Stimulated activated CD4-positive, alpha-beta T cell treated with anti-CD3 and anti-CD28 coated beads, TNF-alpha, amount 100 ng/mL, for 48 hours (primary cell): ENCODE results near the gene SYNDIG1.

Experiments used
- DNase-seq, 3 donors: peaks; one replicate each; pipeline ENCODE4 v3.0.0-alpha.2; 2020; ENCODE audit warnings: low read depth in 3 of 3

Gene SYNDIG1

DNA sequence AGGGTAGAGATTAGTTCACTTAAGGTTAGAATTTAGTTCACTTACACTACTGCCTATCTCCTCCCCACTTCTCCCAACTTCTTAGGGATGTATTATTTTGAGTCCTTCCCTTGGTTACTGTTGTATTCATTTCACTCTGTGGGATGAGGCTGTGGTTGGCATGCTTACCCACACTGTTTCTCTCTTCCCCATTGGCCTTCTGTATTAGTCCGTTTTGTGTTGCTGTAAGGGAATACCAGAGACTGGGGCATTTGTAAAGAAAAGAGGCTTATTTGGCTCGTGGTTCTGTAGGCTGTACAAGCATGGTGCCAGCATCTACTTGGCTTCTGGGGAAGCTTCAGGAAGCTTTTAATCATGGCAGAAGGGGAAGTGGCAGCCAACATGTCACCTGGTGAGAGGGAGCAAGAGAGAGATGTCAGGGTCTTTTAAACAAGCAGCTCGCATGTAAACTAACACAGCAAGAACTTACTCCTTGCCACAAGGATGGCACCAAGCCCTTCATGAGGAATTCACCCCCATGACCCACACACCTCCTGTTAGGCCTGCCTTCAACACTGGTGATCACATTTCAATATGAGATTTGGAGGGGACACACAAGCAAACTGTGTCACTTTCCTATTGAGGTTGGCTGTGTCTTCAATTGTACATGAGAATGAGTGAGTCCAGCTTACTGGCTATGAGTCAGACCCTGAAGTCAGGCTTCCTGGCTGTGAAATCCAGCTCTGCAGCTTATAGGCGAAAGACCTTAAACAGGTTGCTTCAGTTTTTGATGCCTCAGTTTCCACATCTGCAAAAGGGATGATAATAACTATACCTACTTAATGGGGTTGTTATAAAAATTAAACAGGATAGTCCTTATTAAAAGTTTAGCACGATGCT is 53.3 kb downstream of the SYNDIG1 start:
- DNase-seq: no peak

DNA sequence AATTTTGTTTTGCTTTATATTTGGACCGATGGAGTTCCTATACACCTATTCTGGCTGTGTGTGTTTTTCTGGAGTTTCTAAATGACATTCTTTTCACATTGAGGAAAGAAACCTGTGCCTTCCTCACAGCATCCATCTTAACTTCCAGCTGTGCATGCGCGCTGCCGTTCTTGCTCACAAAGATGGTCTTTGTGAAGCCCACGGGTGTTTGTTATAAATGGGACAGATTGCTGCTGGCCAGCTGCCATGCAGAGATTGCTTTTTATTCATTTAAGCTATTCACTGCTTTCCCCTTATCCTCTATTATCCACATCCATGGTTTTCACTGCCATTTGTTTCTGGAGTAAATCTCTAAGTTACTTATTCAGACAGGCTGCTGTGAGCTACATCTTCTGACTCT is 54.2 kb downstream of the SYNDIG1 start:
- DNase-seq: no peak

DNA sequence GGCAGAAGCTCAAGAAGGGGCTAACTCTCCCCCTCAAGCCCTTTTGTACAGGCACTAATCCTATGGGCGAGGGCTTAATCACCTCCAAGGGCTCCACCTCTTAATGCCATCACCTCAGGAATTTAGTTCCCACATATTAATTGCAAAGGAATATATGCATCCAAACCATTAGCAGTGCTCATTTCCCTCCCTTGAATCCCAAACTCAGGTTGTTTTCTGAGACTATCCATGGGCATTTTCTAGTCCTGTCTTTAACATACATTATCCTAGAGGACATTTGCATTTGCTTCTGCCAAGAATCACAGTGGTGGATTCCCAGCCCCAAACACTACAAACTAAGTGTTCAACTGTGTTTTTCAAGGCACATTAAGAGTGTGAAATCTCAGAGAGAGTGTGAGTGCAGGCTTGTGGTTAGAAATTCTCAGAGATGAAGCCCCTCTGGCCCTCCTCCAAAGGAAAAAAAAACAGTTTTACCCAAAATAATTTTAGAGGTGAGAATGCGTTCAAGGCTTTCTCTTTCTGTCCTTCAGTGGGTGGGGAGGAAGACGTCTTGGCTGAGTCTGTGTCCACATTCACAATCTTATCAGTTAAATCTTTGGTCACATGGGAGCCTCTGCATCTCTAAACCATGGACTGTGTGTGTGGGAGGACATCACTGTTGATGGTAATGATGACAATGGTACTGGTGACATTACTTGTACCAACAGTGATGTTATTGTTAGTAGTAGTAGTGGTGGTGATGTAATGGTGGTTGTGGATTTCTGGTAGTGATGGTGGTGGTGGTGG is 59.3 kb downstream of the SYNDIG1 start:
- DNase-seq: no peak

DNA sequence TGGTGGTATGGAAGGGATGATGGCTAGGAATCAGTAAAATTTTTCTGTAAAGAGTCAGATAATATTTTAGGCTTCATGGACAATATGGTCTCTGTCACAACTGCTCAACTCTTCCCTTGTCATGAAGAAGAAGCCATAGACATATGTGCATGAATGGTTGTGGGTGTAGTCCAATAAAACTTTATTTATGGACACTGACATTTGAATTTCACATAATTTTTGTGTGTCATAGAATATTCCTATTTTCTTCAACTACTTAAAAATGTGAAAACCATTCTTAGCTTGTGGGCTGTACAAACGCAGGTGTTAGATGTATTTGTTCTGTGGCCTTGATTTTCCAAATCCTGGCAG is 59.9 kb downstream of the SYNDIG1 start:
- DNase-seq: no peak

DNA sequence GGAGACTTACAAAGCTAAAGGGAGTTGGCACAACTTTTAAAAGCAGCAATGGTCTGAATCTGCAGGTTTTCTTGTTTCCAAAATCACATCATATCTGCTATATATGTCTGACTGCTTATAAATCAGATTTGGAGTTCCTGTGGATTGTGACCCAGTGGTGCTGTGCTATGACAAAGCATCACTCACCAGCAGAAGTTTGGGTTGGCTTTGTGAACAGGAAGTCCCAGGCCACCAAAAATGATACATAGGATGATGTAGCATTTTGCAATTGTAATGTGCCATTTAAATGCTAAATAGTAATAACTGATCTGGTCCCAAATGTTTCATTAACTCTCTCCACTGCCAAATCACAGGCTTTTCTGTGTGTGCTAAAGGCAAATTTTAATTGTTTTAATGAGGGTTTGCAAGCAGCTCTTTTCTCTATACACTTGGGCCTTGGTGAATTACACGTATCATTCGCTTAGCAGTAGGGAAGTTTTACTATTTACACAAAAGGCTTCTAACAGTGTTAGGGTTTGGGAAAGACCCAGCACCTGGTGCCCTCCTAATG is 60.8 kb downstream of the SYNDIG1 start:
- DNase-seq: no peak

DNA sequence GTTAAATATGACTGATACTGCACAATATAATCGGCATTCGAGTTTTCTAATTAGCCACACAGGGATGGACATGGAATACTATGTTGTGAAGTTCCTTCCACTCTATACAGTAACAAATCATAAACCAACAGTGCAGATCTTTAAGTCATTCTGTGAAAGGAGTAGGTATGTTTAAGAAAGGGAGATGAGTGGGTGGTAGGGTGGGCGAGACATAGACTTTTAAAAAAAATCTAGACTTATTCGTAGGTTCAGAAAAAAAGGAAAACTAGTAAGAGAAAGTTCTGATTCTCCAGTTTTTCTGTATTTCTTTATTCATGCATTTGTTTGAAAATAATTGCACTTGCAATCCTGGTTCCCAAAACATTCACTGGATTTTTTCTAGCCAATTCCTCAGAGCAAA is 61.8 kb downstream of the SYNDIG1 start:
- DNase-seq: no peak

DNA sequence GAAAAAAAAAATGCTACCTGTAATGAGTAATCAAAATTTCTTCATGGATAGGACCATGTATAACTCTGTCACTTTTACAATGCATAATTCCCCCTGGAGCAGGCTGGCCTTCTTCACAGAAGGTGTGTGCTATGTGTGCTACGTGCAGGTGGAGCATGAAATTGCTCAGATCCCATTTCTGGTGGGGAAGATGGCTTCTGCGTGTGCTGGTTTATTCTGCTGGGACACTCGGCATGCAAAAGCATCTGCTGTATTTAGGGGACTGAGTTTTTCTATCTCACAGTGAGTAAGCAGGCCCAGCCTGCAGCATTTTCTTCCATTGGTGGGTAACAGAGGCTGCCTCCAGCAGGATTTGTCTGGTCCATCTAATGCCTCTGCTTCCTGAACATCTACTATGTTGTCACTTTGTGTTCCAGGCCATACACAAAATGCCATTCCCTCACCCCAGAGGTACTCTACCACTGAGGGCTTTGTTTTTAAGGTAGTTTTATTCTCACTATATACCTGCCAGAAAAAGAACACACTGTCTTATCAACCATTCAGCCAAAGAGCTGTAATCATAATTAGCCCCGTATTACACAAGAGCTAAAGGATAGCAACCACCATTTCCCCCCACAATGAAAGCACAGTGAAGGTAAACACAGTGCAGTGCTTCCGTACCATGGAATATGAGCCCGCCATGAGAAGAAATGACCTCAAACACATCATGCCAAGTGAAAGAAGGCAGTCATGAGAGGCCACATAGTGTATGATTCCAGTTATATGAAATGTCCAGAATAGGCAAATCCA is 62.4 kb downstream of the SYNDIG1 start:
- no peak for DNase-seq

DNA sequence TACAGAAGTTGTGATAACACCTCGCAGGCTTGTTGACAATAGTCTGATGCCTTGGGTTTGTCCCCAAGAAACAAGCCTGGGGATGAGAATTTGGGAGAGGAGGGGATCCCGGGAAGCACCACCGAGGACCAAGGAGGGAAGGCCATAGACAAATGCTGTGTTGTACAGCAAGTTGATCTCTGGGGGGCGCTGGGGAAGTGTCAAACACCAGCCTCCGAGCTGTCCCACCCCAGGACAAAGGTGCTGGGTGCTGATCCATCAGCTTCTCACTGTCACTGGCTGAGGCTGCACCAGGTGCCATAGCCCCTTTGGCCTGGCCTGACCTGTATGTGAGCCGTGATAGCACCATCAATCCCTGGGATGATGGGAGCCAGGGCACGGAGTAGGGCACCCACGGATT is 64.0 kb downstream of the SYNDIG1 start:
- no peak for DNase-seq

DNA sequence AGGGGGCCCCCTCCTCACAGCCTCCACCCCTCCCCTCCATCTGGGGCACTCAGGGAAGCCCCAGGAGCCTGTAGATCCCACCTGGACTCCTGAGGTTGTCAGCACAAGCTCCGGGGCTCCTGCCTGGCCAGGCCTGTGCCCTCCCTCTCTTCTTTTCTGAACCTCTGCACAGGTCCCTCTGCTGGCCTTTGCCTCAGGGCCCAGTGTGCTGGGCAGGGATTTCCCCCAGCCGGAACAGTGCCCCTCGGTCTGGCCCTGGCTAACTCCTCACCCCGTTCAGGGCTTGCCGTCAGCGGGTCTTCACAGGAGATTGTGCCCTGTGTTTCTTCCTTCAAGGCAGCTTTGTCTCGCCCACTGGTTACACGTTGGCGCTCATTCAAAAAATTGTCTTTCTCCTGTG is 64.9 kb downstream of the SYNDIG1 start:
- DNase-seq: no peak

DNA sequence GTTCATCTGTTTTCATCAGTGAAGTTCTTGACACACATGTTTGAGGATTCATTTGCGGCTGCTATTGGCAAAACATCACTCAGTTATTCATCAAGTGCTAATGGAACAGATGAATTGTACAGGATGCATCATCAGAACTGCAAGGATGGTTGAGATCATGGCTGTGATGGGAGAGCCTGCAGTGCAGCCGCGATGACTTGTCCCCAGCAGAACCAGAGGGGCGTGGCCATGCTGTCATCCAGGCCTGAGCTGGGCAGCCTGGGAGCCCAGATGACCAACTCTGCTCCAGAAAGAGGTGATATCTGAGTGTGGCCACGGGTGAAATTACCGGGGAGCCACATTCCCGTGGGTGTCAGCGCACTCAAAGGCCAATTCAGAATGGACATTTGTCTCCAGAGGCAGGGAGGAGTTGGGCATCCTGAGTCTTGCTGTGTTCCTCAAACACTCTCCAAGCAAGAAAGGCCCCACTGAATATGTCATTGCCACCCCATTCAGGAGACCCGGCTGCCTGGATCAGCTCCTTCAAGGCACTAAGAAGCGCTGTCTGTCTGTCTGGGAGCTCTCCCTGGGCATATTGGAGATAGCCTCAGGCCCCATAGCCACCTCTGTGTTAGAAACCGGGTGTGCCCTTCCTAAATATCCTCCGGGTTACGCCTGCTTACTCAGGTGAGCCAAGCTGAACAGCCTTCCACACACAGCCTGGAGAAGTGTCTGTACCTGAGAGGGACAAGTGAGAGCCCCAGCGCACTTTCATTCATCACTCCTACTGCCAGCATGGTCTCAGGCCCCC is 66.7 kb downstream of the SYNDIG1 start:
- DNase-seq: no peak

DNA sequence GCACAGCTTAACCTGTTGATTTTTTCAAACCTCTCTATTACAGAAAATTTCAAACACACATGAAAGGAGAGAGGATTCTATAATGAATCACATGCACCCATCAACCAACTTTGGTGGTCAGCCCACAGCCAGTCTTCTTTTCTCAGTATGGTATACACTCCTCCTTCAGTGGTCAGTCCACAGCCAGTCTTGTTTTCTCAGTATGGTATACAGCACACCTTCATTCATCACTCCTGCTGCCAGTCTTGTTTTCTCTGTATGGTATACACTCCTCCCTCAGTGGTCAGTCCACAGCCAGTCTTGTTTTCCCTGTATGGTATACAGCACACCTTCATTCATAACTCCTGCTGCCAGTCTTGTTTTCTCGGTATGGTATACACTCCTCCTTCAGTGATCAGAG is 67.8 kb downstream of the SYNDIG1 start:
- no peak for DNase-seq

DNA sequence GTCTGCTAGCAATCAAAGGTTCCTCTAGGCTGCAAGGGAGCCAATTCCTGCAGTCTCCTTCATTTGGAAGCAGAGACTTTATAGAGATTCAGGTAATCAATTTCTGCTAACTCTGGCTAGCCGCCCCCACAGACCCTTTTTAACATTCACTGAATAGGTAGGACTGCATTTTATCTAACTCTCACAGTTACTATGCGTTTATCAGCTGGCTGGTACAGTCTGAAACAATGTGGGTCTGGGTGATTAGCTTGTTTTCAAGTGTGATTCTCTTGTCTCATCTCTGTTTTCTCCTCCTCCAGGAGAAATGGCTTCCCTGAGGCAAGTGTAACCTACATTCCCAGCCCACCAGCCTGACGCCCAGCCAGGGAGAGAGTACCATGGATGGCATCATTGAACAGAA is 73.3 kb downstream of the SYNDIG1 start:
- no peak for DNase-seq

DNA sequence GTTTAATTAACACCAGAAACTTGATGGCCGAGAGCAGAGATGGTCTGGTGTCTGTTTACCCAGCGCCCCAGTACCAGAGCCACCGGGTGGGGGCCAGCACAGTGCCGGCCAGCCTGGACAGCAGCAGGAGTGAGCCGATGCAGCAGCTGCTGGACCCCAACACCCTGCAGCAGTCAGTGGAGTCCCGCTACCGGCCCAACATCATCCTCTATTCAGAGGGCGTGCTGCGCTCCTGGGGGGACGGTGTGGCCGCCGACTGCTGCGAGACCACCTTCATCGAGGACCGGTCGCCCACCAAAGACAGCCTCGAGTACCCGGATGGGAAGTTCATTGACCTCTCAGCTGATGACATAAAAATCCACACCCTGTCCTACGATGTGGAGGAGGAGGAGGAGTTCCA is 73.7 kb downstream of the SYNDIG1 start:
- no peak for DNase-seq

DNA sequence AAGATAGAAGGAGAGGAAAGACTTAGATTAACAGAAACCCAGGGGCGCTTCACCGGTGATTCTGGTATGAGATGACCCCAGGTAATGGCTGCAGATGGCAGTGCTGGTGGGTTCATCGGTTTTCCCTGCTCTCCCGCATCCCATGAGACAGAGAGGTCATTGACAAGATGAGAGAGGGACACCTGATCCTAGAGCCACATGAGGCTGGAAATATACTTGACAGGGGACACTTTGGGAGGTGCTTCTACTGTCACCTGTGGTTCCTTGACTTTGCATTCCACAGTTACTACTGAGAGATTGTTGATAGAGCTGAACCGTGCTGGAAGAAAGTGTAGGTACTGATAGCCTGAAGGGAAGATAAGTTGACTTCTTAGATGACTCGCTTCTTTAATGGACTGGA is 74.3 kb downstream of the SYNDIG1 start:
- DNase-seq: no peak

DNA sequence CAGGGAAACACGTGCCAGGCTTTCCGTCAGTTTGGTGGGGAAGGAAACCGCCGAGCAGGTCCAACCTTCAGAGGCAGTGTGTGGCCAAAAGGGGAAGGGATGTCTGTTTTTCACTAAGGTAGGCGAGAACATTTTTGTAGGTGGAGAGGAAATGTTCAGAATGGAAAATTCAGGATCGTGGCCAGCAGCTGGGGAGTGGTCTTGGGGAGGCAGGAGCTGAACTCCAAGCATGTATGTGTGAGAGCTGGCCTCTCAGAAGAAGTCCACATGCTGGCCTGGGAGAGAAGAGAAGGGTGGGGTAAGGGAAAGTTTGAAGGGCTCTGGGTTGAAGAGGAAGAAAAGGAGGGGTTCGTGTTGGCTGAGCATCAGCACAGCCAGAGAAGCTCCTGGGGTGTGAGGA is 74.9 kb downstream of the SYNDIG1 start:
- DNase-seq: no peak

DNA sequence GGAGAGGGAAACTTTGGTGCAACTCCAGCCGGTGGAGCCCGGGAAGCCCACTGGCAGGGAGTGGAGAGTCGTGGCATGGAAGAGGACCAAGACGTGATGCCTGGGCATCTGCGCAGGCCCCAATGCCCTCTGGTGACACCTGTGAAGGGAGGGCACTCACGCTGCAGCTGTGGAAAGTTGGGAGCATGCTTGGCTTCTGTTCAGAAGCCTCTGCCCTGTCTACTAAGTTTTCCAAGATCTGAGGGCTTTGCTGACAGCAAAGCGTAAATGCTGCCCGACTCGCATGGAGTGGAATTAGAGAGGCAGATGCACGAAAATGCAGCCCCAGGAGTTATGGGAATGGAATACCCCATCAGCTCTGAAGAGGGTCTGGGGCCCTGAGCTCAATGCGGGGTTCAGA is 75.7 kb downstream of the SYNDIG1 start:
- DNase-seq: no peak

DNA sequence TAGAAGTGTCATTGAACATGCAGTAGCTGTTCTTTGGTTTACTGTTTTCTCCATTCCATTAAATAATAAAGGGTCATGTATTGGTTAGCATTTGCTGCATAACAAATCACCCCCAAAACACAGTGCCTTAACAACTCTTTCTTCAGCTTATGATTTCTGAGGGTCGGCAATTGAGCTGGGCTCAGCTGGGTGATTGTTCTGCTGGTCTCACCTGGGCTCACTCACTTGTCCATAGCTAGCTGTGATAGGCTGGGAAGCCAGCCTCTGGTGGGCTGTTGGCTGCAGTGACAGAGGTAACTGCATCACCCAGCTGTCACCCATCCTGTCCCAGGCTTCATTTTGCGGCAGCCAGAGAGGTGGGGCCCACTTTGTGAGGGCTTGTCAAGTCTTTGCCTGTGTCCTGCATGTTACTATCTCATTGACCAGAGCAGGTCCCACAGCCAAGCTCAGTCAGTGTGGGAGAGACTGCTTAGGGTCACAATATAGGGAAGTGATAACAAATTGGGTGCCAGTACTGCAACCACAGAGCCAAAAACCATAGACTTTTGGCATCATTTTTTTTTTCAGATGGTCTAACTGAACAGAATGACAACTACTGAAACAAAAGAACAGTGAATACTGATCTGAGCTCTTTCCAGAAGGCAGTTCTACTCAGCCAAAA is 76.9 kb downstream of the SYNDIG1 start:
- no peak for DNase-seq

DNA sequence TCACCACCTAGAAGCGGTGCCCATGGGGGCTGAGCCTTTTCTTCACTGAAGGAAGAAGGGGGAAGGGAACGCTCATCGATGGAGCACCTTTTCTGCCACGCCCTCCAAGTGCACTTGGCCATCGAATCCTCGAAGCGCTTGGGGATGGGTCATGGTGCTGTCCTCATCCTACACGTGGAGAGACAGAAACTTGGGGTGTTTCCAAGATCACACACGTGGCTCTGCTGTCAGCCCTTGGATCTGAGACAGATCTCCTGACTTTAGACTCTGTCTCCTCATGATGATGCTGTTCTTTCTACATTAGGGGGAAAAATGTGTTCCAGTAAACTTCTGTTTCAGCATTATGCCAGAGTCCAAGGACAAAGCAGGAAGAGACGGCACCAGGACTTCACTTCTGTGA is 78.5 kb downstream of the SYNDIG1 start:
- DNase-seq: no peak

DNA sequence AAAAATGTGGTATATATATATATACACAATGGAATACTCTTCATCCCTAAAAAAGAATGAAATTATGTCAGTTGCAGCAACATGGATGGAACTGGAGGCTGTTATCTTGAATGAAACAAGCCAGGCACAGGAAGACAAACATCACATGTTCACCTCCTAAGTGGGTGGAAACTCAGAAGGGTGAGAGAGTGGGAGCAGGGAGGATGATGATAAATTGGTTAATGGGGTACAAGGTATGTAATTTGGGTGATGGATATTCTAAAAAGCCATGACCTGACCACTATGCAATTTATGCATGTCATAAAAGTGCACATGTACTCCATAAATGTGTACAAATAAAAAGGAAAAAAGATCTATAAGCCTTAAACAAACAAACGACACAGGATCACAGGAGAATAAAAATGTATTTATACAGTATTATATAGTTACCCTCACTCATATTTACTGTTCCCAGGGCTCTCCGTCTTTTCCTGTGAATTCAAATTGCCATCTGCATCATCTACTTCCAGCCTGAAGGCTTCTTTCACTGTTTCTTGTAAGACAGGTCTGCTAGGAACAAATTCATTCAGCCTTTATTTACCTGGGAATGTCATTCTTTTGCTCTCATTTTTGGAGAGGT is 89.8 kb downstream of the SYNDIG1 start:
- DNase-seq: no peak
